HCT116 (cell line): ENCODE data around the gene RPTOR.

Source experiments
- ELF1 ChIP-seq: IDR thresholded peaks from 2 replicates; pipeline ENCODE4 v1.6.1; 2012; ENCODE audit warnings: low read depth, borderline replicate concordance
- POLR2A ChIP-seq: IDR thresholded peaks from 2 replicates; pipeline ENCODE4 v1.7.0; 2011; ENCODE audit warnings: borderline replicate concordance; ENCODE audit not compliant: insufficient read depth, insufficient read length; ENCODE audit errors: extremely low read depth
- POLR2AphosphoS5 ChIP-seq: IDR thresholded peaks from 2 replicates; pipeline ENCODE4 v1.6.1; 2011; ENCODE audit warnings: mild to moderate bottlenecking, low read depth, low read length, moderate library complexity
- SIN3A ChIP-seq: IDR thresholded peaks from 2 replicates; pipeline ENCODE4 v1.6.1; 2012; ENCODE audit warnings: low read depth
- ZNF274 ChIP-seq: fragments of 200-500 bp; sonication (Bioruptor generic); IDR thresholded peaks from 2 replicates; pipeline ENCODE4 v1.6.1; 2014; ENCODE audit warnings: mild to moderate bottlenecking, low read depth, low read length, inconsistent platforms
- TF ChIP-seq, protein P1 (sequence below), 3 experiments: fragments of 200-600 bp in 1 of 3; sonication (generic) in 1 of 3; IDR thresholded peaks in 2 of 3; conservative IDR thresholded peaks in 1 of 3; 2 replicates each; pipeline ENCODE4 v1.5.1; 2012 to 2017; ENCODE audit warnings: low read depth in 2 of 3, low read length in 2 of 3, antibody characterized with exemption in 1 of 3, borderline replicate concordance in 1 of 3, control low read depth in 1 of 3, mild to moderate bottlenecking in 1 of 3, mixed read lengths in 1 of 3, mixed run types in 1 of 3, moderate library complexity in 1 of 3; ENCODE audit not compliant: insufficient read depth in 1 of 3
- TF ChIP-seq, protein P2 (sequence below): IDR thresholded peaks from 2 replicates; pipeline ENCODE4 v1.6.1; 2012; ENCODE audit warnings: low read depth
- TF ChIP-seq, protein P3 (sequence below): IDR thresholded peaks from 2 replicates; pipeline ENCODE4 v1.6.1; 2012
- TF ChIP-seq, protein P4 (sequence below): IDR thresholded peaks from 2 replicates; pipeline ENCODE4 v1.6.1; 2011; ENCODE audit warnings: mild to moderate bottlenecking, low read length, moderate library complexity; ENCODE audit not compliant: insufficient replicate concordance; ENCODE audit errors: extremely low read depth

- no peak for TF ChIP-seq POLR2A
- TF ChIP-seq, protein P1, sequence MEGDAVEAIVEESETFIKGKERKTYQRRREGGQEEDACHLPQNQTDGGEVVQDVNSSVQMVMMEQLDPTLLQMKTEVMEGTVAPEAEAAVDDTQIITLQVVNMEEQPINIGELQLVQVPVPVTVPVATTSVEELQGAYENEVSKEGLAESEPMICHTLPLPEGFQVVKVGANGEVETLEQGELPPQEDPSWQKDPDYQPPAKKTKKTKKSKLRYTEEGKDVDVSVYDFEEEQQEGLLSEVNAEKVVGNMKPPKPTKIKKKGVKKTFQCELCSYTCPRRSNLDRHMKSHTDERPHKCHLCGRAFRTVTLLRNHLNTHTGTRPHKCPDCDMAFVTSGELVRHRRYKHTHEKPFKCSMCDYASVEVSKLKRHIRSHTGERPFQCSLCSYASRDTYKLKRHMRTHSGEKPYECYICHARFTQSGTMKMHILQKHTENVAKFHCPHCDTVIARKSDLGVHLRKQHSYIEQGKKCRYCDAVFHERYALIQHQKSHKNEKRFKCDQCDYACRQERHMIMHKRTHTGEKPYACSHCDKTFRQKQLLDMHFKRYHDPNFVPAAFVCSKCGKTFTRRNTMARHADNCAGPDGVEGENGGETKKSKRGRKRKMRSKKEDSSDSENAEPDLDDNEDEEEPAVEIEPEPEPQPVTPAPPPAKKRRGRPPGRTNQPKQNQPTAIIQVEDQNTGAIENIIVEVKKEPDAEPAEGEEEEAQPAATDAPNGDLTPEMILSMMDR (IDR thresholded peaks at IDR 0.05 in 2 of 3, conservative IDR thresholded peaks at IDR 0.05 in 1 of 3; ENCODE audit: borderline replicate concordance in 1 of 3, insufficient read depth in 1 of 3, low read depth in 2 of 3, low read length in 2 of 3) = no peak
- no peak for TF ChIP-seq ZNF274
- TF ChIP-seq, protein P2, sequence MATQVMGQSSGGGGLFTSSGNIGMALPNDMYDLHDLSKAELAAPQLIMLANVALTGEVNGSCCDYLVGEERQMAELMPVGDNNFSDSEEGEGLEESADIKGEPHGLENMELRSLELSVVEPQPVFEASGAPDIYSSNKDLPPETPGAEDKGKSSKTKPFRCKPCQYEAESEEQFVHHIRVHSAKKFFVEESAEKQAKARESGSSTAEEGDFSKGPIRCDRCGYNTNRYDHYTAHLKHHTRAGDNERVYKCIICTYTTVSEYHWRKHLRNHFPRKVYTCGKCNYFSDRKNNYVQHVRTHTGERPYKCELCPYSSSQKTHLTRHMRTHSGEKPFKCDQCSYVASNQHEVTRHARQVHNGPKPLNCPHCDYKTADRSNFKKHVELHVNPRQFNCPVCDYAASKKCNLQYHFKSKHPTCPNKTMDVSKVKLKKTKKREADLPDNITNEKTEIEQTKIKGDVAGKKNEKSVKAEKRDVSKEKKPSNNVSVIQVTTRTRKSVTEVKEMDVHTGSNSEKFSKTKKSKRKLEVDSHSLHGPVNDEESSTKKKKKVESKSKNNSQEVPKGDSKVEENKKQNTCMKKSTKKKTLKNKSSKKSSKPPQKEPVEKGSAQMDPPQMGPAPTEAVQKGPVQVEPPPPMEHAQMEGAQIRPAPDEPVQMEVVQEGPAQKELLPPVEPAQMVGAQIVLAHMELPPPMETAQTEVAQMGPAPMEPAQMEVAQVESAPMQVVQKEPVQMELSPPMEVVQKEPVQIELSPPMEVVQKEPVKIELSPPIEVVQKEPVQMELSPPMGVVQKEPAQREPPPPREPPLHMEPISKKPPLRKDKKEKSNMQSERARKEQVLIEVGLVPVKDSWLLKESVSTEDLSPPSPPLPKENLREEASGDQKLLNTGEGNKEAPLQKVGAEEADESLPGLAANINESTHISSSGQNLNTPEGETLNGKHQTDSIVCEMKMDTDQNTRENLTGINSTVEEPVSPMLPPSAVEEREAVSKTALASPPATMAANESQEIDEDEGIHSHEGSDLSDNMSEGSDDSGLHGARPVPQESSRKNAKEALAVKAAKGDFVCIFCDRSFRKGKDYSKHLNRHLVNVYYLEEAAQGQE = no peak
- TF ChIP-seq ELF1 = no peak
- no peak for TF ChIP-seq SIN3A
- TF ChIP-seq, protein P3, sequence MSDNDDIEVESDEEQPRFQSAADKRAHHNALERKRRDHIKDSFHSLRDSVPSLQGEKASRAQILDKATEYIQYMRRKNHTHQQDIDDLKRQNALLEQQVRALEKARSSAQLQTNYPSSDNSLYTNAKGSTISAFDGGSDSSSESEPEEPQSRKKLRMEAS = no peak
- TF ChIP-seq, protein P4, sequence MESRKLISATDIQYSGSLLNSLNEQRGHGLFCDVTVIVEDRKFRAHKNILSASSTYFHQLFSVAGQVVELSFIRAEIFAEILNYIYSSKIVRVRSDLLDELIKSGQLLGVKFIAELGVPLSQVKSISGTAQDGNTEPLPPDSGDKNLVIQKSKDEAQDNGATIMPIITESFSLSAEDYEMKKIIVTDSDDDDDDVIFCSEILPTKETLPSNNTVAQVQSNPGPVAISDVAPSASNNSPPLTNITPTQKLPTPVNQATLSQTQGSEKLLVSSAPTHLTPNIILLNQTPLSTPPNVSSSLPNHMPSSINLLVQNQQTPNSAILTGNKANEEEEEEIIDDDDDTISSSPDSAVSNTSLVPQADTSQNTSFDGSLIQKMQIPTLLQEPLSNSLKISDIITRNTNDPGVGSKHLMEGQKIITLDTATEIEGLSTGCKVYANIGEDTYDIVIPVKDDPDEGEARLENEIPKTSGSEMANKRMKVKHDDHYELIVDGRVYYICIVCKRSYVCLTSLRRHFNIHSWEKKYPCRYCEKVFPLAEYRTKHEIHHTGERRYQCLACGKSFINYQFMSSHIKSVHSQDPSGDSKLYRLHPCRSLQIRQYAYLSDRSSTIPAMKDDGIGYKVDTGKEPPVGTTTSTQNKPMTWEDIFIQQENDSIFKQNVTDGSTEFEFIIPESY = no peak
- no peak for TF ChIP-seq POLR2AphosphoS5
Observed at GRCh38 chr17:80519091-80519781, 25.4 kb upstream of the RPTOR start.
